DMS153 treated with DMSO at 0.1 percent for 48 hours (cell line): ENCODE results near the gene LILRA2.
"Not testable (repeated sequence)": the region's sequence is repeated elsewhere in the genome, so short reads cannot be mapped to it uniquely, and the experiment has no call there.

Source experiments
- DNase-seq: peaks from one replicate; lab custom pipeline; 2025; ENCODE audit not compliant: unreplicated experiment; lab: John Stamatoyannopoulos, UW

The LILRA2 gene

GRCh38 chr19:54573330-54573872 lies at the start of gene LILRA2:
TSS of gene LILRA2 (plus strand) at chr19:54573790. CDS start at chr19:54573879, 89 bp downstream.
- no peak for DNase-seq

GRCh38 chr19:54525636-54526035 lies 48.0 kb upstream of the LILRA2 start:
- DNase-seq: no peak

- DNase-seq: no peak
These were observed 46.6 kb upstream of the LILRA2 start for GRCh38 chr19:54526972-54527371.

- DNase-seq: no peak
These were observed 42.7 kb upstream of the LILRA2 start for GRCh38 chr19:54530866-54531265.

GRCh38 chr19:54532528-54532927 lies 41.1 kb upstream of the LILRA2 start:
- no peak for DNase-seq

- DNase-seq: no peak
These were observed 40.1 kb upstream of the LILRA2 start for GRCh38 chr19:54533476-54533875.

GRCh38 chr19:54534156-54534555 lies 39.4 kb upstream of the LILRA2 start:
- no peak for DNase-seq

GRCh38 chr19:54535601-54536000 lies 38.0 kb upstream of the LILRA2 start:
- DNase-seq: no peak

- DNase-seq: no peak
These were observed 36.6 kb upstream of the LILRA2 start for GRCh38 chr19:54536956-54537355.

- DNase-seq: no peak
These were observed 31.9 kb upstream of the LILRA2 start for GRCh38 chr19:54541712-54542111.

- DNase-seq: no peak
These were observed 24.8 kb upstream of the LILRA2 start for GRCh38 chr19:54548806-54549205.

- no peak for DNase-seq
These were observed 24.4 kb upstream of the LILRA2 start for GRCh38 chr19:54549224-54549623.

- no peak for DNase-seq
These were observed 22.3 kb upstream of the LILRA2 start for GRCh38 chr19:54551293-54551692.

- no peak for DNase-seq
These were observed 21.4 kb upstream of the LILRA2 start for GRCh38 chr19:54551950-54552912.

- DNase-seq: no peak
These were observed 20.7 kb upstream of the LILRA2 start for GRCh38 chr19:54552913-54553310.

- no peak for DNase-seq
These were observed 19.6 kb upstream of the LILRA2 start for GRCh38 chr19:54554006-54554405.

GRCh38 chr19:54554896-54555295 lies 18.7 kb upstream of the LILRA2 start:
- no peak for DNase-seq

- DNase-seq: no peak
These were observed 17.4 kb upstream of the LILRA2 start for GRCh38 chr19:54556194-54556593.

- DNase-seq: no peak
These were observed 15.3 kb upstream of the LILRA2 start for GRCh38 chr19:54558339-54558738.

- DNase-seq: no peak
These were observed 12.7 kb upstream of the LILRA2 start for GRCh38 chr19:54560881-54561385.

GRCh38 chr19:54561840-54562239 lies 11.8 kb upstream of the LILRA2 start:
- DNase-seq: peak; percentile 13

GRCh38 chr19:54563206-54563605 lies 10.4 kb upstream of the LILRA2 start:
- not testable (repeated sequence) for DNase-seq
